ENCODE data around the gene NTRK2.

The NTRK2 gene

DNA sequence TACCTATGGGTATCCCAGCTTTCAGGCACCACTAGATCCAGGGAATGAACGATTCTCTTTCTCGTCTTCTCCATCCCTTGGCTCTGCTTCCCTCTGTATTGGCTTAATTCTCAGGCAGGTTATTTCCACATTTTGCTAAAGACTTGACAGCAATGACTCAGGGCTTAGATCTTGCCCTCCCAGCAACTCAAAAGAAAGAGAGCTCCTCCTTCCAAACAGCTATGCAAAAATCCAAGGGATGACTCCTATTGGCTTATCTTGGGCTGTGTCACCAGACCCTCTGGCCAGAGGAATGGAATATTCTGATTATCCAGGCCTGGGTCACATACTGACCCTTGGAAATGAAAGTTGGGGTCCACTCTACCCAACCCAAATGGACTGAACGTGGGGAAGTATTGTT is 270.2 kb downstream of the NTRK2 start:
- TF ChIP-seq TEAD4 (IDR thresholded peaks at IDR 0.05) (no peak), RAD21 (IDR thresholded peaks at IDR 0.05; ENCODE audit: low read depth) (no peak), EP300 (IDR thresholded peaks at IDR 0.05; ENCODE audit: borderline replicate concordance) (no peak), TAF1 (IDR thresholded peaks at IDR 0.05; ENCODE audit: low read depth) (no peak), TCF12 (IDR thresholded peaks at IDR 0.05; ENCODE audit: low read depth) (no peak), CREB1 (IDR thresholded peaks at IDR 0.05; ENCODE audit: low read depth) (no peak), NFIC (IDR thresholded peaks at IDR 0.05) (no peak), ZBTB7A (IDR thresholded peaks at IDR 0.05; ENCODE audit: low read depth) (no peak), EGR1 (IDR thresholded peaks at IDR 0.05) (no peak), YY1 (IDR thresholded peaks at IDR 0.05; ENCODE audit: low read depth) (no peak), CEBPB (IDR thresholded peaks at IDR 0.05) (no peak), FOXM1 (IDR thresholded peaks at IDR 0.05; ENCODE audit: borderline replicate concordance, low read depth) (no peak)
- TF ChIP-seq, protein P1, sequence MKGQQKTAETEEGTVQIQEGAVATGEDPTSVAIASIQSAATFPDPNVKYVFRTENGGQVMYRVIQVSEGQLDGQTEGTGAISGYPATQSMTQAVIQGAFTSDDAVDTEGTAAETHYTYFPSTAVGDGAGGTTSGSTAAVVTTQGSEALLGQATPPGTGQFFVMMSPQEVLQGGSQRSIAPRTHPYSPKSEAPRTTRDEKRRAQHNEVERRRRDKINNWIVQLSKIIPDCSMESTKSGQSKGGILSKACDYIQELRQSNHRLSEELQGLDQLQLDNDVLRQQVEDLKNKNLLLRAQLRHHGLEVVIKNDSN (IDR thresholded peaks at IDR 0.05), result no peak
- TF ChIP-seq, protein P2, sequence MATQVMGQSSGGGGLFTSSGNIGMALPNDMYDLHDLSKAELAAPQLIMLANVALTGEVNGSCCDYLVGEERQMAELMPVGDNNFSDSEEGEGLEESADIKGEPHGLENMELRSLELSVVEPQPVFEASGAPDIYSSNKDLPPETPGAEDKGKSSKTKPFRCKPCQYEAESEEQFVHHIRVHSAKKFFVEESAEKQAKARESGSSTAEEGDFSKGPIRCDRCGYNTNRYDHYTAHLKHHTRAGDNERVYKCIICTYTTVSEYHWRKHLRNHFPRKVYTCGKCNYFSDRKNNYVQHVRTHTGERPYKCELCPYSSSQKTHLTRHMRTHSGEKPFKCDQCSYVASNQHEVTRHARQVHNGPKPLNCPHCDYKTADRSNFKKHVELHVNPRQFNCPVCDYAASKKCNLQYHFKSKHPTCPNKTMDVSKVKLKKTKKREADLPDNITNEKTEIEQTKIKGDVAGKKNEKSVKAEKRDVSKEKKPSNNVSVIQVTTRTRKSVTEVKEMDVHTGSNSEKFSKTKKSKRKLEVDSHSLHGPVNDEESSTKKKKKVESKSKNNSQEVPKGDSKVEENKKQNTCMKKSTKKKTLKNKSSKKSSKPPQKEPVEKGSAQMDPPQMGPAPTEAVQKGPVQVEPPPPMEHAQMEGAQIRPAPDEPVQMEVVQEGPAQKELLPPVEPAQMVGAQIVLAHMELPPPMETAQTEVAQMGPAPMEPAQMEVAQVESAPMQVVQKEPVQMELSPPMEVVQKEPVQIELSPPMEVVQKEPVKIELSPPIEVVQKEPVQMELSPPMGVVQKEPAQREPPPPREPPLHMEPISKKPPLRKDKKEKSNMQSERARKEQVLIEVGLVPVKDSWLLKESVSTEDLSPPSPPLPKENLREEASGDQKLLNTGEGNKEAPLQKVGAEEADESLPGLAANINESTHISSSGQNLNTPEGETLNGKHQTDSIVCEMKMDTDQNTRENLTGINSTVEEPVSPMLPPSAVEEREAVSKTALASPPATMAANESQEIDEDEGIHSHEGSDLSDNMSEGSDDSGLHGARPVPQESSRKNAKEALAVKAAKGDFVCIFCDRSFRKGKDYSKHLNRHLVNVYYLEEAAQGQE (IDR thresholded peaks at IDR 0.05; ENCODE audit: low read depth), result no peak
- TF ChIP-seq, protein P3, sequence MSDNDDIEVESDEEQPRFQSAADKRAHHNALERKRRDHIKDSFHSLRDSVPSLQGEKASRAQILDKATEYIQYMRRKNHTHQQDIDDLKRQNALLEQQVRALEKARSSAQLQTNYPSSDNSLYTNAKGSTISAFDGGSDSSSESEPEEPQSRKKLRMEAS (IDR thresholded peaks at IDR 0.05), result no peak

DNA sequence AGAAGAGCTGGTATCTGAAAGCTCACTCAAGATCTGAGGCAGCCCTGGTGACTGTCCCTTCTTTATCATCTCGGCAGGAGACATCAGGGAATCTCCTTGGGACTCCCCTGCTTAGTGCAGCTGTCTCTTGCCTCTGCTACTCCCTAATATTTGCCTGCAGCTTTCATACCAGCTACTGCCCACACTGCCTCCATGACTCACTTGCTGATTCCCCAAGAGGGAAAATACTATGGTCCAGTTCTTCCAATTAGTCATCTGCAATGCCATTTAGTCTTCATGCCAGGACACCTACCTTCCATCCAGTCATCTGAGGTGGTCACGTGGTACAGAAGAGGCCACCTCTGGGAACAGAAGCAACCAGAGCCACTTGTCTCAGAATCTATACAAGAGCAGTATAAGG is 270.8 kb downstream of the NTRK2 start:
- TF ChIP-seq, protein P1 (IDR thresholded peaks at IDR 0.05), result peak; percentile 31; the same call in 1 of the 2 replicates
- TF ChIP-seq TAF1 (IDR thresholded peaks at IDR 0.05; ENCODE audit: low read depth), result no peak

DNA sequence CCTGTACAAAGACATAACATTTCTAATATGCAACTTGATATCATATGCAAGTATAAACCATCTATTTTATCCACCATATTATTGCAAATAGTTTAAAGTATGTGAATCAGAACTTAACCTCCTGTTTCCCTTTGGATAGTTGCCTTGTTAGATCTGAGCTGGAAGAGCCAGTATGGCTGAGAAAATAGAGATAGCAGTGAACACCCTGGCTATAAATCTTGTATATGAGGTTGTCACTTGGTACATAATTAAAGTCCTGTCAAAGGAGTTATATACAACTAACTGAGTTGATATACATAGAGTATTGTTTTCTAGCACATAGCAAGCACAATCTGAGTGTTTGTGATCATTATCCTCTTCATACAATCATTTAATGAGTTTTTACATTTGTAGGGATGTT is 272.3 kb downstream of the NTRK2 start:
- TF ChIP-seq ZBTB7A (IDR thresholded peaks at IDR 0.05; ENCODE audit: low read depth), result no peak
- TF ChIP-seq, protein P1 (IDR thresholded peaks at IDR 0.05), result no peak
- no peak for TF ChIP-seq TEAD4 (IDR thresholded peaks at IDR 0.05)
- TF ChIP-seq CEBPB (IDR thresholded peaks at IDR 0.05), result no peak
- TF ChIP-seq RAD21 (IDR thresholded peaks at IDR 0.05; ENCODE audit: low read depth), result no peak
- no peak for TF ChIP-seq FOXM1 (IDR thresholded peaks at IDR 0.05; ENCODE audit: borderline replicate concordance, low read depth)
- TF ChIP-seq CREB1 (IDR thresholded peaks at IDR 0.05; ENCODE audit: low read depth), result no peak
- TF ChIP-seq, protein P2 (IDR thresholded peaks at IDR 0.05; ENCODE audit: low read depth), result no peak
- TF ChIP-seq, protein P3 (IDR thresholded peaks at IDR 0.05), result no peak
- no peak for TF ChIP-seq EGR1 (IDR thresholded peaks at IDR 0.05)
- TF ChIP-seq TAF1 (IDR thresholded peaks at IDR 0.05; ENCODE audit: low read depth), result no peak
- TF ChIP-seq YY1 (IDR thresholded peaks at IDR 0.05; ENCODE audit: low read depth), result no peak
- TF ChIP-seq NFIC (IDR thresholded peaks at IDR 0.05), result no peak

DNA sequence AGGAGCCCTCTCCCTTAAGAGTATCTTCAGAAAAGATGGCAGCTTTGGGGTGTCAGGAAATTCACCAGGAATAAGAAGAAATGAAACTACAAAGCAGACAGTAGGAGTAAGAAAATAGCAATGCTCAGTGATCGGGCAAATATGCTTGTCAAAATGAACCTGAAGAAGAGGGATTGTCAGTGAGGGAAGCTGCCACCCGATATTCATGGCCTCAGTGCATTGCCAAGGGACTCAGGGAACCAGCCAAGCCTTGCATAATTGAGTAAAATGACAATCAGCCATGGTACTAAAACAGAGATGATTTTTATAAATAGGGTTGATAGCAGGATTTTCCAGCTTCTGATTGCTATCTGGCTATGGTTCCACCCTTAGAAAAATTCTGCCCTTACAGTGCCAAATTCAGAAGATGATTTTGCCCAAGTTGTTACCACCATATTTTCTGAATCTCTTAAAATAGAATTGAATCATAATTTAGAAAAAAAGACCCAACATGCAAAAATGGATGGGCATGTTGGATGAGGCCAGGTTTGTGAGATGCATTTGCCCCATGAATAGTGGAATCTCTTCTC is 274.0 kb downstream of the NTRK2 start:
- TF ChIP-seq EGR1 (IDR thresholded peaks at IDR 0.05) (no peak), TCF12 (IDR thresholded peaks at IDR 0.05; ENCODE audit: low read depth) (no peak), ZBTB7A (IDR thresholded peaks at IDR 0.05; ENCODE audit: low read depth) (no peak), TEAD4 (IDR thresholded peaks at IDR 0.05) (no peak), CEBPB (IDR thresholded peaks at IDR 0.05) (no peak), NFIC (IDR thresholded peaks at IDR 0.05) (no peak), FOXM1 (IDR thresholded peaks at IDR 0.05; ENCODE audit: borderline replicate concordance, low read depth) (no peak), YY1 (IDR thresholded peaks at IDR 0.05; ENCODE audit: low read depth) (no peak)
- TF ChIP-seq, protein P2 (IDR thresholded peaks at IDR 0.05; ENCODE audit: low read depth), result no peak

All from Ishikawa (cell line).